ENCODE results near the gene PTPRM.

GRCh38 chr18:8018701-8019331 lies 451.7 kb downstream of the PTPRM start:
- TF ChIP-seq EZH2 (IDR thresholded peaks at IDR 0.05; ENCODE audit: borderline replicate concordance, low read depth, low read length, poor library complexity, severe bottlenecking), result no peak
- TF ChIP-seq, protein P1, sequence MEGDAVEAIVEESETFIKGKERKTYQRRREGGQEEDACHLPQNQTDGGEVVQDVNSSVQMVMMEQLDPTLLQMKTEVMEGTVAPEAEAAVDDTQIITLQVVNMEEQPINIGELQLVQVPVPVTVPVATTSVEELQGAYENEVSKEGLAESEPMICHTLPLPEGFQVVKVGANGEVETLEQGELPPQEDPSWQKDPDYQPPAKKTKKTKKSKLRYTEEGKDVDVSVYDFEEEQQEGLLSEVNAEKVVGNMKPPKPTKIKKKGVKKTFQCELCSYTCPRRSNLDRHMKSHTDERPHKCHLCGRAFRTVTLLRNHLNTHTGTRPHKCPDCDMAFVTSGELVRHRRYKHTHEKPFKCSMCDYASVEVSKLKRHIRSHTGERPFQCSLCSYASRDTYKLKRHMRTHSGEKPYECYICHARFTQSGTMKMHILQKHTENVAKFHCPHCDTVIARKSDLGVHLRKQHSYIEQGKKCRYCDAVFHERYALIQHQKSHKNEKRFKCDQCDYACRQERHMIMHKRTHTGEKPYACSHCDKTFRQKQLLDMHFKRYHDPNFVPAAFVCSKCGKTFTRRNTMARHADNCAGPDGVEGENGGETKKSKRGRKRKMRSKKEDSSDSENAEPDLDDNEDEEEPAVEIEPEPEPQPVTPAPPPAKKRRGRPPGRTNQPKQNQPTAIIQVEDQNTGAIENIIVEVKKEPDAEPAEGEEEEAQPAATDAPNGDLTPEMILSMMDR (conservative IDR thresholded peaks at IDR 0.05; ENCODE audit: low read depth, low read length), result no peak
